K562 (cell line): ENCODE measurements around the gene SPTBN5. TPM values are rescaled to one million over a fixed set of nuclear protein-coding genes. Genes with fewer than 3 reads are reported as not detected.
A peak's percentile ranks its signal among the peaks of the same experiment; 100 is the strongest.

ENCODE experiments used
- ATAC-seq: fragments of 200-7000 bp; cut with Tn5 transposase; 3 replicates; pipeline ENCODE4 v1.9.1; 2020; ENCODE audit warnings: moderate library complexity
- BruUV-seq: library from RNA; stranded (reverse); fragments of 400-500 nt; replicated peaks from 2 replicates; lab custom pipeline; 2021; lab: Mats Ljungman, UMichigan
- CTCF ChIA-PET: fragments of 300-600 bp; formaldehyde crosslinking; extraction: SDS; loops from one replicate; lab custom pipeline; 2021; ENCODE audit warnings: low intra/inter-chr PET ratio; lab: Yijun Ruan, JAX
- POLR2A ChIA-PET: fragments of 300-600, 350-650 bp; sonication (Branson Sonifier 250); formaldehyde crosslinking; extraction: SDS; loops from one replicate; lab custom pipeline; 2021; ENCODE audit warnings: antibody characterized with exemption, inconsistent platforms; lab: Yijun Ruan, JAX
- DNase-seq, 4 experiments: peaks; one replicate each; pipeline versions ENCODE4 v3.0.0 to v3.0.0-alpha.2; 2011 to 2018; ENCODE audit warnings: low spot score in 3 of 4, mixed read lengths in 3 of 4; ENCODE audit errors: extremely low read depth in 1 of 4
- FAIRE-seq: peaks from 2 replicates; lab custom pipeline; 2011; peaks lifted over from hg19 to GRCh38; lab: Jason Lieb, UNC
- H2AFZ ChIP-seq: 2 replicates; pipeline ENCODE4 v1.6.0; 2011; ENCODE audit warnings: low read depth, low read length, control low read depth, inconsistent platforms
- H3K27ac ChIP-seq: fragments of 200-600 bp; 3 replicates; pipeline ENCODE4 v1.8.0; 2011; ENCODE audit warnings: low read depth, mild to moderate bottlenecking, control low read depth, inconsistent platforms, low read length, moderate library complexity, mixed read lengths; ENCODE audit errors: extremely low read depth
- H3K27me3 ChIP-seq, 2 experiments: fragments of 300-600 bp in 1 of 2; 2 replicates in 1 of 2; 3 replicates in 1 of 2; pipeline versions ENCODE4 v1.6.0 to v1.8.0; 2011; ENCODE audit warnings: inconsistent platforms in 2 of 2, low read length in 2 of 2, mild to moderate bottlenecking in 1 of 2, mixed read lengths in 1 of 2, moderate library complexity in 1 of 2; ENCODE audit not compliant: control insufficient read depth in 2 of 2, insufficient read depth in 2 of 2
- H3K36me3 ChIP-seq: fragments of 300-600 bp; 3 replicates; pipeline ENCODE4 v1.8.0; 2011; ENCODE audit warnings: mild to moderate bottlenecking, low read length, inconsistent platforms; ENCODE audit not compliant: control insufficient read depth, insufficient read depth
- H3K4me1 ChIP-seq, 2 experiments: fragments of 200-600 bp in 1 of 2; replicated peaks in 1 of 2; 2 replicates in 1 of 2; 3 replicates in 1 of 2; pipeline versions ENCODE4 v1.5.1 to v1.8.0; 2011; ENCODE audit warnings: inconsistent platforms in 2 of 2, low read length in 2 of 2, mild to moderate bottlenecking in 1 of 2, mixed read lengths in 1 of 2, moderate library complexity in 1 of 2; ENCODE audit not compliant: control insufficient read depth in 2 of 2, insufficient read depth in 2 of 2
- H3K4me2 ChIP-seq: 2 replicates; pipeline ENCODE4 v1.6.1; 2011; ENCODE audit warnings: low read length, control low read depth, inconsistent platforms, mixed read lengths; ENCODE audit not compliant: insufficient read depth
- H3K4me3 ChIP-seq: fragments of 200-600 bp; sonication (generic), shearing (Covaris generic); 2 replicates; pipeline ENCODE4 v1.5.1; 2016; ENCODE audit warnings: control low read depth, inconsistent platforms
- H3K79me2 ChIP-seq: fragments of 200-600 bp; 3 replicates; pipeline ENCODE4 v1.8.0; 2011; ENCODE audit warnings: low read length, inconsistent platforms; ENCODE audit not compliant: control insufficient read depth, insufficient read depth
- H3K9ac ChIP-seq, 2 experiments: 2 replicates each; pipeline versions ENCODE4 v1.6.0 to v1.6.1; 2011; ENCODE audit warnings: low read depth in 2 of 2, low read length in 2 of 2, control low read depth in 1 of 2, inconsistent platforms in 1 of 2, mild to moderate bottlenecking in 1 of 2, mixed read lengths in 1 of 2; ENCODE audit not compliant: insufficient read depth in 1 of 2
- H3K9me1 ChIP-seq: one replicate; pipeline ENCODE4 v1.6.0; 2011; ENCODE audit warnings: inconsistent platforms, mild to moderate bottlenecking, low read length, moderate library complexity; ENCODE audit not compliant: control insufficient read depth, insufficient read depth
- H3K9me3 ChIP-seq: replicated peaks from 2 replicates; pipeline ENCODE4 v1.5.1; 2011; ENCODE audit warnings: low read depth, low read length, inconsistent platforms; ENCODE audit not compliant: control insufficient read depth, insufficient read depth
- H4K20me1 ChIP-seq: replicated peaks from 2 replicates; pipeline ENCODE4 v1.6.1; 2011; ENCODE audit warnings: low read length, inconsistent platforms, mixed read lengths; ENCODE audit not compliant: control insufficient read depth, insufficient read depth
- DMBX1 ChIP-seq: fragments of 250-450 bp; sonication (Bioruptor Pico); IDR thresholded peaks from 2 replicates; pipeline ENCODE4 v1.8.0; 2022; ENCODE audit warnings: inconsistent platforms, mild to moderate bottlenecking, moderate library complexity, borderline replicate concordance
- DPF2 ChIP-seq: fragments of 450-650 bp; IDR thresholded peaks from 2 replicates; pipeline ENCODE4 v1.6.1; 2016
- EWSR1 ChIP-seq: fragments of 450-650 bp; IDR thresholded peaks from 2 replicates; pipeline ENCODE4 v1.6.1; 2018; ENCODE audit warnings: borderline replicate concordance, mild to moderate bottlenecking, low read depth, moderate library complexity; ENCODE audit not compliant: partially characterized antibody
- HDGF ChIP-seq: fragments of 450-650 bp; IDR thresholded peaks from 2 replicates; pipeline ENCODE4 v1.6.1; 2016
- HNRNPL ChIP-seq: fragments of 200-400 bp; formaldehyde crosslinking; IDR thresholded peaks from 2 replicates; pipeline ENCODE4 v1.6.1; 2017; ENCODE audit warnings: low read depth, mild to moderate bottlenecking, low read length
- NUFIP1 ChIP-seq: fragments of 450-650 bp; IDR thresholded peaks from 2 replicates; pipeline ENCODE4 v1.6.1; 2018; ENCODE audit not compliant: partially characterized antibody
- RHOXF2B ChIP-seq: fragments of 250-450 bp; sonication (Bioruptor Pico); conservative IDR thresholded peaks from 2 replicates; pipeline ENCODE4 v1.5.1; 2021
- SAFB2 ChIP-seq: fragments of 200-400 bp; formaldehyde crosslinking; IDR thresholded peaks from 2 replicates; pipeline ENCODE4 v1.6.1; 2018; ENCODE audit warnings: borderline replicate concordance, low read length, low read depth, moderate library complexity; ENCODE audit not compliant: severe bottlenecking
- TRIM28 ChIP-seq: fragments of 450-650 bp; IDR thresholded peaks from 2 replicates; pipeline ENCODE4 v1.6.1; 2017
- WHSC1 ChIP-seq: IDR thresholded peaks from one replicate; pipeline ENCODE4 v1.6.1; 2012; ENCODE audit warnings: low read length, control low read depth, inconsistent platforms
- ZNF79 ChIP-seq: fragments of 250-450 bp; sonication (Bioruptor Pico); IDR thresholded peaks from 2 replicates; pipeline ENCODE4 v1.4.0; 2020; ENCODE audit warnings: low read depth, mild to moderate bottlenecking, moderate library complexity
- WGBS: fragments of 100-300 bp; shearing (Covaris generic); methylation state at CpG from one replicate; pipeline ENCODE4 v1.1.6; 2016; ENCODE audit warnings: low coverage, mixed read lengths; ENCODE audit not compliant: insufficient coverage; ENCODE audit errors: missing lambda C conversion rate; 5-methylcytosine and 5-hydroxymethylcytosine counted together
- in situ Hi-C: fragments of 300-500 bp; cut with MboI; formaldehyde crosslinking; loops from 4 replicates; pipeline ENCODE4 v1.15.0; 2018; ENCODE audit warnings: inconsistent platforms, mixed read lengths
- intact Hi-C: fragments of 100-400 bp; cut with micrococcal nuclease; formaldehyde crosslinking; loops from 2 replicates; pipeline ENCODE4 v1.14.2; 2022
- polyA plus RNA-seq, 8 experiments: library from polyadenylated mRNA; depleted of rRNA in 4 of 8; stranded (reverse) in 5 of 8; unstranded in 3 of 8; fragments of >200 nt; fragmentation: Nextera tagmentation in 2 of 8; fragmentation: Illumina TruSeq in 1 of 8; extraction: Ambion mirVana in 2 of 8; extraction: Trizol in 1 of 8; gene quantifications; 2 replicates each; pipeline versions ENCODE4 v1.2.1 to v1.2.3, GENCODE V29; 2011 to 2014; ENCODE audit warnings: inconsistent platforms in 1 of 8, missing spikeins in 1 of 8
- total RNA-seq, 7 experiments: library from RNA; depleted of rRNA in 6 of 7; stranded (reverse); fragments of >200 nt in 6 of 7; fragmentation: Illumina TruSeq in 2 of 7; extraction: Trizol in 2 of 7; gene quantifications; 2 replicates each; pipeline versions ENCODE4 v1.2.1 to v1.2.3, GENCODE V29; 2011 to 2021; ENCODE audit warnings: low replicate concordance in 1 of 7
- TF ChIP-seq, protein P1 (sequence below): sonication (generic); formaldehyde crosslinking; IDR thresholded peaks from 2 replicates; pipeline ENCODE4 v1.8.0; 2022; ENCODE audit warnings: mild to moderate bottlenecking, missing genetic modification reagents
- TF ChIP-seq, protein P2 (sequence below): fragments of 450-650 bp; IDR thresholded peaks from 2 replicates; pipeline ENCODE4 v1.6.1; 2016; ENCODE audit warnings: borderline replicate concordance
- TF ChIP-seq, protein P3 (sequence below): sonication (generic); formaldehyde crosslinking; IDR thresholded peaks from 2 replicates; pipeline ENCODE4 v1.8.0; 2022; ENCODE audit warnings: missing genetic modification reagents, mild to moderate bottlenecking, moderate library complexity, borderline replicate concordance

SPTBN5 gene
- total and polyA plus RNA-seq, 9 of the 15 experiments (the other 6 are each of a cell fraction or from before 2014, with no cell fraction given) = 0.02 TPM; not detected in 8

DNA sequence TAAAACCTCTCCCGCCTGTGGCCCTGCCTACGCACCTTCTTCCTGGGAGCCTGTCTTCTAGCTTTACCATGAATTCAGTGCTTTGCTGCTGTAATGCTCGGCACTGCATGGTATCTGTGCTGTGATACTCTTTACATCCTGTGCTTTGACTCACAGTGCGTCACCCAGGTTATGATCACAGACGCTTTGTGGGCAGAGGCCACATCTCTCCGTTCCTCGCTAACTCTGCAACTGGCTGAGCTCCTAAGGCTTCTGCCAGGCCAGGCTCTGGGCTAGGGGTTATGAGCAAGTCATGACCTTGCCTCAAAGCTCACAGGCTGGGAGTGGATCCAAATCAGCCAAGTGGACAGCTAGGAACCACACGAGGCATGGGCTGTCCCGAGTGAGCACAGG, 23.2 kb downstream of the SPTBN5 start:
- no peaks in the 10 kb centered on the region for H3K9me3 ChIP-seq
- TF ChIP-seq RHOXF2B (CRISPR knock-in tag) (no peak), DPF2 (no peak), HNRNPL (no peak), TRIM28 (no peak), DMBX1 (CRISPR knock-in tag) (no peak), ZNF79 (CRISPR knock-in tag) (no peak), SAFB2 (no peak), EWSR1 (no peak), NUFIP1 (no peak), WHSC1 (no peak), HDGF (no peak)
- TF ChIP-seq, protein P1, sequence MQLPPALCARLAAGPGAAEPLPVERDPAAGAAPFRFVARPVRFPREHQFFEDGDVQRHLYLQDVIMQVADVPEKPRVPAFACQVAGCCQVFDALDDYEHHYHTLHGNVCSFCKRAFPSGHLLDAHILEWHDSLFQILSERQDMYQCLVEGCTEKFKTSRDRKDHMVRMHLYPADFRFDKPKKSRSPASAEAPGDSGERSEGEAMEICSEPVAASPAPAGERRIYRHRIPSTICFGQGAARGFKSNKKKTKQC (CRISPR knock-in tag) = no peak
- TF ChIP-seq, protein P2, sequence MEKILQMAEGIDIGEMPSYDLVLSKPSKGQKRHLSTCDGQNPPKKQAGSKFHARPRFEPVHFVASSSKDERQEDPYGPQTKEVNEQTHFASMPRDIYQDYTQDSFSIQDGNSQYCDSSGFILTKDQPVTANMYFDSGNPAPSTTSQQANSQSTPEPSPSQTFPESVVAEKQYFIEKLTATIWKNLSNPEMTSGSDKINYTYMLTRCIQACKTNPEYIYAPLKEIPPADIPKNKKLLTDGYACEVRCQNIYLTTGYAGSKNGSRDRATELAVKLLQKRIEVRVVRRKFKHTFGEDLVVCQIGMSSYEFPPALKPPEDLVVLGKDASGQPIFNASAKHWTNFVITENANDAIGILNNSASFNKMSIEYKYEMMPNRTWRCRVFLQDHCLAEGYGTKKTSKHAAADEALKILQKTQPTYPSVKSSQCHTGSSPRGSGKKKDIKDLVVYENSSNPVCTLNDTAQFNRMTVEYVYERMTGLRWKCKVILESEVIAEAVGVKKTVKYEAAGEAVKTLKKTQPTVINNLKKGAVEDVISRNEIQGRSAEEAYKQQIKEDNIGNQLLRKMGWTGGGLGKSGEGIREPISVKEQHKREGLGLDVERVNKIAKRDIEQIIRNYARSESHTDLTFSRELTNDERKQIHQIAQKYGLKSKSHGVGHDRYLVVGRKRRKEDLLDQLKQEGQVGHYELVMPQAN = no peak
- TF ChIP-seq, protein P3, sequence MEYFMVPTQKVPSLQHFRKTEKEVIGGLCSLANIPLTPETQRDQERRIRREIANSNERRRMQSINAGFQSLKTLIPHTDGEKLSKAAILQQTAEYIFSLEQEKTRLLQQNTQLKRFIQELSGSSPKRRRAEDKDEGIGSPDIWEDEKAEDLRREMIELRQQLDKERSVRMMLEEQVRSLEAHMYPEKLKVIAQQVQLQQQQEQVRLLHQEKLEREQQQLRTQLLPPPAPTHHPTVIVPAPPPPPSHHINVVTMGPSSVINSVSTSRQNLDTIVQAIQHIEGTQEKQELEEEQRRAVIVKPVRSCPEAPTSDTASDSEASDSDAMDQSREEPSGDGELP (CRISPR knock-in tag) = no peak
- no peaks in the 10 kb centered on the region for H3K79me2 ChIP-seq
- FAIRE-seq (peak; percentile 55), ATAC-seq (no peak; the same call in 1 of the 3 replicates), DNase-seq (peak in 1 of 4 experiments; percentile 46)
- peaks cover 32% of the 10 kb centered on the region for H4K20me1 ChIP-seq
- no peak overlapping the region for H2AFZ ChIP-seq
- ChIA-PET CTCF (no interaction called here), POLR2A (interaction anchor here (0.5 to 1.0 kb wide), 6 partner anchors 9 to 294 kb away, joined by 3 to 5 read pairs (median 3); no protein-coding TSS in a partner anchor)
- peak overlapping the region in 1 of 2 experiments; percentile 0; a peak in 1 of 4 replicates for H3K9ac ChIP-seq
- H3K9me1 ChIP-seq = no peaks in the 10 kb centered on the region
- no TSS peak for BruUV-seq
- peaks cover 72 to 97% of the 10 kb centered on the region in 2 experiments; a peak in 4 of 5 replicates for H3K27me3 ChIP-seq
- no peak overlapping the region for H3K4me3 ChIP-seq
- intact Hi-C loops = no loop called here
- H3K4me2 ChIP-seq = no peak overlapping the region
- no peaks in the 10 kb centered on the region for H3K36me3 ChIP-seq
- in situ Hi-C loops = no loop called here
- 5% methylated on average over 9 of the region's 9 CpGs for WGBS
- peaks cover 0 to 45% of the 10 kb centered on the region in 2 experiments; a peak in 3 of 5 replicates for H3K4me1 ChIP-seq
- H3K27ac ChIP-seq = no peak overlapping the region
